ENCODE data around the gene ALDH3B2.
"Not testable (repeated sequence)": the region's sequence is repeated elsewhere in the genome, so short reads cannot be mapped to it uniquely, and the experiment has no call there.

The ALDH3B2 gene

DNA sequence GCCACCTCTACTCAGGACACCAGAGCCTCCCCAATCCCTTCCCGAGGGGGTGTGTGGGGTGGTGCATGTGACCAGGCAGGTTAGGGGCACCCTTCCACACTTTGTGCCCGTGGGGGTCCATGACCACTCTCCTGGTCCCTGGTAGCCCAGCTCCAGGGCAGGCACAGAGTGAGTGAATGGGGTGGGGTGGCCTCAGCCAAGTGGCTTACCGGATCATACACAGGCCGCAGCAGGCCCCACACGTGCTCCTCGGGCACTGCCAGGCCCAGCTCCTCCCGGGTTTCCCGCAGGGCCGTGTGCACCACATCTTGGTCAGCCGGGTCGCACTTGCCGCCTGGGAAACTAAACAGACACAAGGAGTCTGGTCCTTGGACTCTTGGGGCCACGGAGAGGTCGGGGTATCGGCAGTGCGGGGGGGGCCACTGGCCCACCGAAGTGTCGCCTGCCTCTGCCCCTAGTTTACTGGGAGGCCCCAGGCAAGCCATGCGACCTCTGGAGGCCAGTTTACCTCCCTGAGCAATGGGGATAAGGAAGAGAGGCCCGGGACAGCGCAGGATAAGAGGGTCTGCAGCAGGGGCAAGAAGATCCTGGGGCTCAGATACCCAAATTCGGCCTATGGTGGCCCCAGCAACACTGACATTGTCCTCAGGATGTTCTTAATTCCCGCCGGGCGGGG lies 45.6 kb downstream of the ALDH3B2 start:
- no peak for DNase-seq

DNA sequence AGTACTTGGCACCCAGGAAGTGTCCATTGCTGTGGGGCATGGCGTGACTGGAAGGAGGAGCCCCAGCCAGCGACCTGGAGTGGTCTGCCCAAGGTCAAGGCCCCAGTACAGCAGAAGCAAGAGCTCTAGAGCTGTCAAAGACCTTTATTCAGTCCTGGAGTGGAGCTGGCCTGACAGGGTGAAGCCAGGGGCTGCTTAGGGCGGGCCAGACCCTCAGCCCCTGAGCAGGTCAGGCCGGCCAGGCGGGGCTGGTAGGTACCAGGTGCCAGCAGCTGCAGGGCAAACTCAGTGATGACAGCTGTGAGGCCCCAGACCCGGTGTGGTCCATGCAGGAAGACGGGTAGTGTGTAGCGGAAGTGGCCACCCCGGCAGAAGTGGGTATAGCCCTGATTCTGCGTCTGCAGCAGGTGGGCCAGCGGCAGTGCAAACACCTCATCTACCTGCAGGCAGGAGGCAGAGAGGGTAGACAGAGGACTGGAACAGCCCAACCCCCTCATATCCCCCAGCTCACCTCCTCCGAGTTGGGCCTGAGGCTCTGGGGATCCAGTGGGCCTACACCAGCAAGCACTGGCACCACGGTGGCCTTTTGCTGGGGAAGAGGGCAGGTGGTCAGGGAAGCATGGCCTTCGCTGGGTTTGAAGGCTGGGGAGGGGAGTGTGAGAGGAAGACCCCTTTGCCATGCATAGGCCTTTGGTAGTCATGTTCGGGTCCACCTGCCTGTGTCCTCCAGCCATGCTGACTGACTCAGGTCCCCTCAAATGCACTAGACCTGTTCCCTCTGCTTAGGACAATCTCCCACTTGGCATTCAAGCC lies 46.4 kb downstream of the ALDH3B2 start:
- DNase-seq, result no peak

DNA sequence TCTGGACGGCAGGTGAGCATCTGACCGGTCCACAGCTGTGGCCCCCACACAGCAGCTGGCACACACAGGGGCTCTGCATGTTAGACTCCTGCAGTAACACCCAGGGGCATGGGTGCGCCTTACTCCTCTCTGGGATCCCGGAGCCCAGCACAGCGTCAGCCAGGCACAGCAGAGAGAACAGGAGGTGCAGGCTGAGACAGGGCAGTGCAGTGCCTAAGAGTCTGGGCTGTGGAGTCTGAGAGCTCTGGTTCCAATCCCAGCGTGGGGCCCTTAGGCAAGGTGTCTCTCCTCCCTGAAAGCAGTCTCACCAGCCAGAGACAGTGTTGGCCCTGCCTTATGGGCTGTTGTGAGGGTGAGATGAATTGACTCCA lies 47.0 kb downstream of the ALDH3B2 start:
- no peak for DNase-seq

DNA sequence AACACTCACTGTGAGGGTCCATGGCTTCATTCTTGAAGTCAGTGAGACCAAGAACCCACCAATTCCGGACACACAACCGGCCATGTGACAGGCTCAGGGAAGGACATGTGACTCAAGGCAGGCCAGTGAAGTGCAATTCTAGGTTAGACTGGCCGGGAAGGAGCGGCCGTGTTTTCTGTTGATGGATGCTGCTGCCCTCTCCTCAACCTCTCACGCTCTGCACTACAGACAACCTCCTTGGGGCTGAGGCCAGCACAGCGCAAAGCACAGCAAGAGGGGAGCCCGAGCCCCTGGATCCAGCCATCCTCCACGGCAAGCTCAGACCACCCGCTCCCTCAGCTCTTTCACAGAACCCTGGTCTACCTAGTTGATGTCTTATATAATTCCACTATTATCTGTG lies 47.5 kb downstream of the ALDH3B2 start:
- DNase-seq, result no peak

DNA sequence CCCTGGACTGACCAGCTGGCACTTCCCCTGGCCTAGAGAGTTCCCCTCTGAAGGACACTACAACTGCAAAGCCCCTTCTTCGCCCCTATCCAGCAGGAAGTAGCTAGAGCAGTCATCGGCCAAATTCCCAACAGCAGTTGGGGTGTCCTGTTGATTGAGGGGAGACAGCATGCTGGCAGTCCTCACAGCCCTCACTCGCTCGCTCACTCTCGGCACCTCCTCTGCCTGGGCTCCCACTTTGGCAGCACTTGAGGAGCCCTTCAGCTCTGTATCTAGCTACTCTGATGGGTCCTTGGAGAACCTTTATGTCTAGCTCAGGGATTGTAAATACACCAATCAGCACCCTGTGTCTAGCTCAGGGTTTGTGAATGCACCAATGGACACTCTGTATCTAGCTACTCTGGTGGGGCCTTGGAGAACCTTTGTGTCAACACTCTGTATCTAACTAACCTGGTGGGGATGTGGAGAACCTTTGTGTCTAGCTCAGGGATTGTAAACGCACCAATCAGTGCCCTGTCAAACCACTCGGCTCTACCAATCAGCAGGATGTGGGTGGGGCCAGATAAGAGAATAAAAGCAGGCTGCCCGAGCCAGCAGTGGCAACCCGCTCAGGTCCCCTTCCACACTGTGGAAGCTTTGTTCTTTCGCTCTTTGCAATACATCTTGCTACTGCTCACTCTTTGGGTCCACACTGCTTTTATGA lies 48.1 kb downstream of the ALDH3B2 start:
- not testable (repeated sequence) for DNase-seq

- not testable (repeated sequence) for DNase-seq
Observed at GRCh38 chr11:67623795-67624194, 50.6 kb downstream of the ALDH3B2 start.

DNA sequence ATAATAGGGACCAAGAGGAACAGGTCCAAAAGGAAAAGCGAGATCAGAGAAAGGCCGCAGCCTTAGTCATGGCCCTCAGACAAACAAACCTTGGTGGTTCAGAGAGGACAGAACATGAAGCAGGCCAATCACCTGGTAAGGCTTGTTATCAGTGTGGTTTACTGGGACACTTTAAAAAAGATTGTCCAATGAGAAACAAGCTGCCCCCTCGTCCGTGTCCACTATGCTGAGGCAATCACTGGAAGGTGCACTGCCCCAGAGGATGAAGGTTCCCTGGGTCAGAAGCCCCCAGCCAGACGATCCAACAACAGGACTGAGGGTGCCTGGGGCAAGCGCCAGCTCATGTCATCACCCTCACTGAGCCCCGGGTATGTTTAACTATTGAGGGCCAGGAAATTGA lies 51.5 kb downstream of the ALDH3B2 start:
- not testable (repeated sequence) for DNase-seq

DNA sequence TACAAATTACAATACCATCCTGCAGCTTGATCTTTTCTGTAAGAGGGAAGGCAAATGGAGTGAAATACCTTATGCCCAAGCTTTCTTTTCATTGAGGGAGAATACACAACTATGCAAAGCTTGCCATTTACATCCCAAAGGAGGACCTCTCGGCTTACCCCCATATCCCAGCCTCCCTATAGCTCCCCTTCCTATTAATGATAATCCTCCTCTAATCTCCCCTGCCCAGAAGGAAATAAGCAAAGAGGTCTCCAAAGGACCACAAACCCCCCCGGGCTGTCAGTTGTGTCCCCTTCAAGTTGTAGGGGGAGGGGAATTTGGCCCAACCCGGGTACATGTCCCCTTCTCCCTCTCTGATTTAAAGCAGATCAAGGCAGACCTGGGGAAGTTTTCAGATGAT lies 52.5 kb downstream of the ALDH3B2 start:
- not testable (repeated sequence) for DNase-seq

GRCh38 chr11:67620621-67621020 lies 53.8 kb downstream of the ALDH3B2 start:
- DNase-seq, result not testable (repeated sequence)

- not testable (repeated sequence) for DNase-seq
Observed at GRCh38 chr11:67619683-67620618, 54.5 kb downstream of the ALDH3B2 start.

DNA sequence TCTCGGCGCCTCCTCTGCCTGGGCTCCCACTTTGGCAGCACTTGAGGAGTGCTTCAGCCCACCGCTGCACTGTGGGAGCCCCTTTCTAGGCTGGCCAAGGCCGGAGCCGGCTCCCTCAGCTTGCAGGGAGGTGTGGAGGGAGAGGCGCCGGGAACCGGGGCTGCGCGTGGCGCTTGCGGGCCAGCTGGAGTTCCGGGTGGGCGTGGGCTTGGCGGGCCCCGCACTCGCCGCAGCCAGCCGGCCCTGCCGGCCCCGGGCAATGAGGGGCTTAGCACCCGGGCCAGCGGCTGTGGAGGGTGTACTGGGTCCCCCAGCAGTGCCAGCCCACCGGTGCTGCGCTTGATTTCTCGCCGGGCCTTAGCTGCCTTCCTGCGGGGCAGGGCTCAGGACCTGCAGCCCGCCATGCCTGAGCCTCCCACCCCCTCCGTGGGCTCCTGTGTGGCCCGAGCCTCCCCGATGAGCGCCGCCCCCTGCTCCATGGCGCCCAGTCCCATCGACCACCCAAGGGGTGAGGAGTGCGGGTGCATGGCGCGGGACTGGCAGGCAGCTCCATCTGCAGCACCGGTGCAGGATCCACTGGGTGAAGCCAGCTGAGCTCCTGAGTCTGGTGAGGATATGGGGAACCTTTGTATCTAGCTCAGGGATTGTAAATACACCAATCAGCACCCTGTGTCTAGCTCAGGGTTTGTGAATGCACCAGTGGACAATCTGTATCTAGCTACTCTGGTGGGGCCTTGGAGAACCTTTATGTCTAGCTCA lies 55.3 kb downstream of the ALDH3B2 start:
- not testable (repeated sequence) for DNase-seq

GRCh38 chr11:67617243-67617953 lies 57.0 kb downstream of the ALDH3B2 start:
- no peak for DNase-seq

DNA sequence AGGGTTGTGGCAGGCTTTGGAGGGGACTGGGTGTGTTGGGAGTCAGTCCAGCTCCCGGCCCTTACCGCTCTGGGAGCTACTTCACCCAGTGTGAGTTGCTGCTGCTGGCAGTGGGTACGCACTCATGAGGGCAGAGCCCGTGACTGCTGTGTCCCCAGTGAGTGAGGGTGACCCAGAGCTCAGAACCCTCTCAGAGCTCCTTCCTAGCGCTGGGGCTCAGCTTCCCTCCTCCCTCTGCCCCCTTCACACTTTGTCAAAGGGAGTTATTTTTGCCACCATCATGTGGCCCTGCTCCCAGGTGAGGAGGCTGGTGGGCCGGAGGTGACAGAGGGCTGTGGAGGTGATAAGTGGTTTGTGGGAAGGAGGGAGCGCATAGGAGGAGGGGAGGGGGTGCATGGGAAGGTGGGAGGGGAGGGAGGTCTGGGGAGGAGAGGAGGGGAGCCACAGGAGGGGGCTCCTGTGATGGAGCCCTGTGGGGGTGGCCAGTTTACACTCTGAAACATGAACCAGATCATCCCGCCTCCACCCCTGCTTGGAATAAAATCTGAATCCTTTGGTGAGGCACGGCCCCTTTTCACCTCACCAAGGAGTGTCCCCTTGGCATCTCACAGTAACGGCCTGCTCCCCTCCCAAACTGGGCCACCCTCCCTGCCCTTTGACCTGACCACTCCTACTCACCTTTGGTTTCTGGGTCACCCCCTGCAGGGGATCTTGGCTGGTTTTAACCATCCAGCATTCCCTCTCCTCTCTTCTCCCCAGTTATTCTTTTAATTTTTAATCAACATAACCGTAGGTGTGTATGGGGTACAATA lies 57.8 kb downstream of the ALDH3B2 start:
- no peak for DNase-seq

DNA sequence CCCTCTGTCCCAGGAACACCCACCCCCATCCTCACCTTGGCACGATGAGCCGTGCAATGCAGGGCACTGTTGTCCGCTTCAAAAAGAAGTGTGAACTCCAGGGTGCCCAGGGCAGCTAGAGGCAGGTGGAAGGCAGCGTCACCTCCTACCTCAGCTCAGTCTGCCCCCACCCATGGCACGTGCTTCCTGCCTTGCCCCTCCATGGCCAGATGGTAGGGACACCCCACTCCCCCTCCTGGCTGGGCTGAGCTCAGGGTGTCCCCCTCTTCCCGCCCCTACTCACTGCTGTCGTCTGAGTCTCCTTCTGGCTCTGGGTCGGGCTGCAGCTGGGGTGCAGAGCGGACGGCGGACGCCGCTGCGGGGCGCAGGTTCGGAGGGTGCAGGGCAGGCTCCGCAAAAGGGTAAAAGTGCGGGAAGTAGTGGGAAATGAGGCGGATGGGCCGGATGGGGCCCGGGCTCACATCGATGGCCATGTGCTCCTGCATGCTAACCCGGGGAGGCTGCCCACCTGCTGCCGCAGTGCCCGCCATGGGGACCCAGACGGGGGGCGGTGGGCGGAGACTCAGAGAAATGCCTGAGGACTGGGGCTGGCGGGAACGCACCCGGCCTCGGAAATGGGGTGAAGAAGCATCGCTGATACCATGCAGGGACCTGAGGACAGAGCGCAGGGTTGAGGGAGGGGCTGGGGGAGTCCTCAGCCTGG lies 58.5 kb downstream of the ALDH3B2 start:
- DNase-seq, result no peak

- peak; percentile 44 for DNase-seq
Observed at GRCh38 chr11:67614730-67615714, 59.4 kb downstream of the ALDH3B2 start.

DNA sequence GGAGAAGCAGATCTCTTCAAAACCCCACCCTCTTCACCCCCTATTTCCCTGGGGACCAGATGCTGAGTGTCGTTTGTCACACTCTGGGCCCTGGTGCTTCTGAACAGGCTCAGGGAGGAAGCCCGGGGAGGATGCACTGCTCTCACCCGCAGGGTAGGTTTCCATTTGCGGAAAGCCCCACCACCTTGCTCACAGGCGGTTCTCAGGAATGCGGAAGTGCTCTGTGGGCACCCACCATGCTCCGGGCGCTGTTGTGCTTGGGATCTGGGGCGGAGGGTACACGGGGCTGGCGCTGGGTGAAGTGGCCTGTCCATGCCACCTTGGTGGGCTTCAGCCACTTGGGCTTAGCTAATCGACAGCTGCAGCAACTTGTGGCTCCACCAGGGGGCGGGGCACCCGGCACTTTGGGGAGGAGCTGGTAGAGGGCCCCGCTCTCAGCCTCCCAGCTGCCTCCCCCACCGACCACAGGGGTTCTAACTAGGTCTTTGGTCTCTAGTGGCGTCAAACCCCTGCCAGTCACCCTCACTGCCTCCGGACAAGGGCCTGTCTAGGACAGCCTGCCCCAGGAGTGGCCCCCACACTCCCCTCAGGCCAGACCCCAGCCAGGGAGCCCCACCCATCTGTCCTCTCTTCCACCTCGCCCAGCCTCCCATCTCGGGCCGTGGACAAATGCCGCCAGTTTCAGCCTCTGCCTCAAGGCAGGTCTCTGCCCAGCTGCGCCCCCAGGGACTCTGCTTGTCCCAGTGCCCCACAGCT lies 60.3 kb downstream of the ALDH3B2 start:
- peak; percentile 74 for DNase-seq

GRCh38 chr11:67613313-67613959 lies 61.0 kb downstream of the ALDH3B2 start:
- DNase-seq, result no peak

Measured in GDM1 (cell line).